ENCODE measurements around the gene NUP62. TPM values are rescaled to one million over a fixed set of nuclear protein-coding genes. Genes with fewer than 3 reads are reported as not detected.

The NUP62 gene
- total and polyA plus RNA-seq, 2 experiments from 2014 or later, result 55.5 to 99.4 TPM

DNA sequence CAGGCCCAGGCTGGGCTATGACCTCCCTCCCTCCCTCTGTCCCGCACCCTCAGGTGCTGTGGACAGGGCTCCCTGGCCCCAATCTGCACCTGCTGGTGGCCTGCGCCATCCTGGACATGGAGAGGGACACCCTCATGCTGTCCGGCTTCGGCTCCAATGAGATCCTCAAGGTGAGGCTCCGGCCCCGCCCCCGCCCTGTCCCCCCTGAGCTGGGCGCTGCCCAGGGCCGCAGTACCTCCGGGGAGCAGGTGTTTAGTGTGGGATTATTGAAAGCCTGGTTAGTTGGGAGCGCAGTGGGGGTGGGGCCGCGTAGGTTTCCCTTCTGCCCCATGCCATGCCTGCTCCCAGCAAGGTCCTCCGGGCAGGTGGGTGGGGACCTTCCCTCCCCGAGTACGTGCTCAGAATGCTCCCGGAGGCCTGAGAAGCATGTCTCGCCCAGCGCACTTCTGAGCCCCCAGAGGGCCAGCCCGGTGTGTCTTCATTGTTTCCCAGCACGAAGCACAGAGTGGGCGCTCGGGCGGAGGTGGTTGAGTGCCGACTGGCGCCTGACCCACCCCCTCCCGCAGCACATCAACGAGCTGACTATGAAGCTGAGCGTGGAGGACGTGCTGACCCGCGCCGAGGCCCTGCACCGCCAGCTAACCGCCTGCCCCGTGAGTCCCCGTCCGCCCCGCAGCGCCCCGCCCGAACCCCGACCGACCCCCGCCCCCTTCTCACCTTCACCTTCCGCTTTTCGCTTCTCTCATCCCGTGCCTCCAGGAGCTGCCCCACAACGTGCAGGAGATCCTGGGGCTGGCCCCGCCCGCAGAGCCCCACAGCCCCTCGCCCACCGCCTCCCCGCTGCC lies 41.4 kb downstream of the NUP62 start:
- Mint-ChIP-seq H3K36me3 (ENCODE audit: low read depth) (peaks cover 45% of the 10 kb centered on the region), H3K4me3 (no peak overlapping the region), H3K4me1 (peaks cover 9% of the 10 kb centered on the region), H3K27ac (no peak overlapping the region), H3K9me3 (peaks cover 8% of the 10 kb centered on the region), H3K27me3 (ENCODE audit: insufficient read depth, low read depth, poor library complexity) (peaks cover 22% of the 10 kb centered on the region)
- ATAC-seq (no peak), DNase-seq (ENCODE audit: low spot score) (no peak)
- Histone ChIP-seq H3K27me3 (ENCODE audit: insufficient read depth) (0 out of 2 replicates have a peak, but pooled peaks cover 3% of the 10 kb centered on the region), H3K36me3 (ENCODE audit: insufficient read depth) (peaks cover 13% of the 10 kb centered on the region), H3K79me2 (replicated peaks; ENCODE audit: insufficient read depth) (no peaks in the 10 kb centered on the region), H3K27ac (ENCODE audit: low read depth) (no peak overlapping the region), H2AFZ (no peak overlapping the region), H3F3A (replicated peaks; ENCODE audit: low read depth) (peaks cover 30% of the 10 kb centered on the region; the same call in 1 of the 2 replicates), H3K9me2 (ENCODE audit: insufficient read depth) (no peaks in the 10 kb centered on the region), H3K4me2 (no peak overlapping the region), H4K20me1 (replicated peaks; ENCODE audit: insufficient read depth) (no peaks in the 10 kb centered on the region; the same call in 1 of the 2 replicates), H3K4me3 (no peak overlapping the region), H3K4me1 (ENCODE audit: insufficient read depth) (peaks cover 9% of the 10 kb centered on the region; the same call in 1 of the 2 replicates)
- TF ChIP-seq JUNB (IDR thresholded peaks at IDR 0.05; ENCODE audit: unreplicated experiment), result no peak
- TF ChIP-seq EZH2 (IDR thresholded peaks at IDR 0.05; ENCODE audit: low read depth, unreplicated experiment), result no peak
- TF ChIP-seq, protein P1, sequence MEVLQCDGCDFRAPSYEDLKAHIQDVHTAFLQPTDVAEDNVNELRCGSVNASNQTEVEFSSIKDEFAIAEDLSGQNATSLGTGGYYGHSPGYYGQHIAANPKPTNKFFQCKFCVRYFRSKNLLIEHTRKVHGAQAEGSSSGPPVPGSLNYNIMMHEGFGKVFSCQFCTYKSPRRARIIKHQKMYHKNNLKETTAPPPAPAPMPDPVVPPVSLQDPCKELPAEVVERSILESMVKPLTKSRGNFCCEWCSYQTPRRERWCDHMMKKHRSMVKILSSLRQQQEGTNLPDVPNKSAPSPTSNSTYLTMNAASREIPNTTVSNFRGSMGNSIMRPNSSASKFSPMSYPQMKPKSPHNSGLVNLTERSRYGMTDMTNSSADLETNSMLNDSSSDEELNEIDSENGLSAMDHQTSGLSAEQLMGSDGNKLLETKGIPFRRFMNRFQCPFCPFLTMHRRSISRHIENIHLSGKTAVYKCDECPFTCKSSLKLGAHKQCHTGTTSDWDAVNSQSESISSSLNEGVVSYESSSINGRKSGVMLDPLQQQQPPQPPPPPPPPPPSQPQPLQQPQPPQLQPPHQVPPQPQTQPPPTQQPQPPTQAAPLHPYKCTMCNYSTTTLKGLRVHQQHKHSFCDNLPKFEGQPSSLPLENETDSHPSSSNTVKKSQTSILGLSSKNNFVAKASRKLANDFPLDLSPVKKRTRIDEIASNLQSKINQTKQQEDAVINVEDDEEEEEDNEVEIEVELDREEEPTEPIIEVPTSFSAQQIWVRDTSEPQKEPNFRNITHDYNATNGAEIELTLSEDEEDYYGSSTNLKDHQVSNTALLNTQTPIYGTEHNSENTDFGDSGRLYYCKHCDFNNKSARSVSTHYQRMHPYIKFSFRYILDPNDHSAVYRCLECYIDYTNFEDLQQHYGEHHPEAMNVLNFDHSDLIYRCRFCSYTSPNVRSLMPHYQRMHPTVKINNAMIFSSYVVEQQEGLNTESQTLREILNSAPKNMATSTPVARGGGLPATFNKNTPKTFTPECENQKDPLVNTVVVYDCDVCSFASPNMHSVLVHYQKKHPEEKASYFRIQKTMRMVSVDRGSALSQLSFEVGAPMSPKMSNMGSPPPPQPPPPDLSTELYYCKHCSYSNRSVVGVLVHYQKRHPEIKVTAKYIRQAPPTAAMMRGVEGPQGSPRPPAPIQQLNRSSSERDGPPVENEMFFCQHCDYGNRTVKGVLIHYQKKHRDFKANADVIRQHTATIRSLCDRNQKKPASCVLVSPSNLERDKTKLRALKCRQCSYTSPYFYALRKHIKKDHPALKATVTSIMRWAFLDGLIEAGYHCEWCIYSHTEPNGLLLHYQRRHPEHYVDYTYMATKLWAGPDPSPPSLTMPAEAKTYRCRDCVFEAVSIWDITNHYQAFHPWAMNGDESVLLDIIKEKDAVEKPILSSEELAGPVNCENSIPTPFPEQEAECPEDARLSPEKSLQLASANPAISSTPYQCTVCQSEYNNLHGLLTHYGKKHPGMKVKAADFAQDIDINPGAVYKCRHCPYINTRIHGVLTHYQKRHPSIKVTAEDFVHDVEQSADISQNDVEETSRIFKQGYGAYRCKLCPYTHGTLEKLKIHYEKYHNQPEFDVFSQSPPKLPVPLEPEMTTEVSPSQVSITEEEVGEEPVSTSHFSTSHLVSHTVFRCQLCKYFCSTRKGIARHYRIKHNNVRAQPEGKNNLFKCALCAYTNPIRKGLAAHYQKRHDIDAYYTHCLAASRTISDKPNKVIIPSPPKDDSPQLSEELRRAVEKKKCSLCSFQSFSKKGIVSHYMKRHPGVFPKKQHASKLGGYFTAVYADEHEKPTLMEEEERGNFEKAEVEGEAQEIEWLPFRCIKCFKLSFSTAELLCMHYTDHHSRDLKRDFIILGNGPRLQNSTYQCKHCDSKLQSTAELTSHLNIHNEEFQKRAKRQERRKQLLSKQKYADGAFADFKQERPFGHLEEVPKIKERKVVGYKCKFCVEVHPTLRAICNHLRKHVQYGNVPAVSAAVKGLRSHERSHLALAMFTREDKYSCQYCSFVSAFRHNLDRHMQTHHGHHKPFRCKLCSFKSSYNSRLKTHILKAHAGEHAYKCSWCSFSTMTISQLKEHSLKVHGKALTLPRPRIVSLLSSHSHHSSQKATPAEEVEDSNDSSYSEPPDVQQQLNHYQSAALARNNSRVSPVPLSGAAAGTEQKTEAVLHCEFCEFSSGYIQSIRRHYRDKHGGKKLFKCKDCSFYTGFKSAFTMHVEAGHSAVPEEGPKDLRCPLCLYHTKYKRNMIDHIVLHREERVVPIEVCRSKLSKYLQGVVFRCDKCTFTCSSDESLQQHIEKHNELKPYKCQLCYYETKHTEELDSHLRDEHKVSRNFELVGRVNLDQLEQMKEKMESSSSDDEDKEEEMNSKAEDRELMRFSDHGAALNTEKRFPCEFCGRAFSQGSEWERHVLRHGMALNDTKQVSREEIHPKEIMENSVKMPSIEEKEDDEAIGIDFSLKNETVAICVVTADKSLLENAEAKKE (CRISPR knock-in tag; IDR thresholded peaks at IDR 0.05), result no peak
- no peak for TF ChIP-seq EZH2phosphoT487 (IDR thresholded peaks at IDR 0.05; ENCODE audit: unreplicated experiment)
- TF ChIP-seq CREB1 (CRISPR knock-in tag; IDR thresholded peaks at IDR 0.05; ENCODE audit: low read depth), result no peak
- TF ChIP-seq, protein P2, sequence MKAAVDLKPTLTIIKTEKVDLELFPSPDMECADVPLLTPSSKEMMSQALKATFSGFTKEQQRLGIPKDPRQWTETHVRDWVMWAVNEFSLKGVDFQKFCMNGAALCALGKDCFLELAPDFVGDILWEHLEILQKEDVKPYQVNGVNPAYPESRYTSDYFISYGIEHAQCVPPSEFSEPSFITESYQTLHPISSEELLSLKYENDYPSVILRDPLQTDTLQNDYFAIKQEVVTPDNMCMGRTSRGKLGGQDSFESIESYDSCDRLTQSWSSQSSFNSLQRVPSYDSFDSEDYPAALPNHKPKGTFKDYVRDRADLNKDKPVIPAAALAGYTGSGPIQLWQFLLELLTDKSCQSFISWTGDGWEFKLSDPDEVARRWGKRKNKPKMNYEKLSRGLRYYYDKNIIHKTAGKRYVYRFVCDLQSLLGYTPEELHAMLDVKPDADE (IDR thresholded peaks at IDR 0.05), result no peak
- TF ChIP-seq, protein P3, sequence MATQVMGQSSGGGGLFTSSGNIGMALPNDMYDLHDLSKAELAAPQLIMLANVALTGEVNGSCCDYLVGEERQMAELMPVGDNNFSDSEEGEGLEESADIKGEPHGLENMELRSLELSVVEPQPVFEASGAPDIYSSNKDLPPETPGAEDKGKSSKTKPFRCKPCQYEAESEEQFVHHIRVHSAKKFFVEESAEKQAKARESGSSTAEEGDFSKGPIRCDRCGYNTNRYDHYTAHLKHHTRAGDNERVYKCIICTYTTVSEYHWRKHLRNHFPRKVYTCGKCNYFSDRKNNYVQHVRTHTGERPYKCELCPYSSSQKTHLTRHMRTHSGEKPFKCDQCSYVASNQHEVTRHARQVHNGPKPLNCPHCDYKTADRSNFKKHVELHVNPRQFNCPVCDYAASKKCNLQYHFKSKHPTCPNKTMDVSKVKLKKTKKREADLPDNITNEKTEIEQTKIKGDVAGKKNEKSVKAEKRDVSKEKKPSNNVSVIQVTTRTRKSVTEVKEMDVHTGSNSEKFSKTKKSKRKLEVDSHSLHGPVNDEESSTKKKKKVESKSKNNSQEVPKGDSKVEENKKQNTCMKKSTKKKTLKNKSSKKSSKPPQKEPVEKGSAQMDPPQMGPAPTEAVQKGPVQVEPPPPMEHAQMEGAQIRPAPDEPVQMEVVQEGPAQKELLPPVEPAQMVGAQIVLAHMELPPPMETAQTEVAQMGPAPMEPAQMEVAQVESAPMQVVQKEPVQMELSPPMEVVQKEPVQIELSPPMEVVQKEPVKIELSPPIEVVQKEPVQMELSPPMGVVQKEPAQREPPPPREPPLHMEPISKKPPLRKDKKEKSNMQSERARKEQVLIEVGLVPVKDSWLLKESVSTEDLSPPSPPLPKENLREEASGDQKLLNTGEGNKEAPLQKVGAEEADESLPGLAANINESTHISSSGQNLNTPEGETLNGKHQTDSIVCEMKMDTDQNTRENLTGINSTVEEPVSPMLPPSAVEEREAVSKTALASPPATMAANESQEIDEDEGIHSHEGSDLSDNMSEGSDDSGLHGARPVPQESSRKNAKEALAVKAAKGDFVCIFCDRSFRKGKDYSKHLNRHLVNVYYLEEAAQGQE (IDR thresholded peaks at IDR 0.05; ENCODE audit: unreplicated experiment), result no peak
- TF ChIP-seq POLR2AphosphoS5 (IDR thresholded peaks at IDR 0.05; ENCODE audit: low read depth), result no peak
- TF ChIP-seq STAT1 (IDR thresholded peaks at IDR 0.05; ENCODE audit: unreplicated experiment), result no peak
- TF ChIP-seq ZNF331 (CRISPR knock-in tag; IDR thresholded peaks at IDR 0.05; ENCODE audit: low read depth), result no peak
- TF ChIP-seq, protein P4, sequence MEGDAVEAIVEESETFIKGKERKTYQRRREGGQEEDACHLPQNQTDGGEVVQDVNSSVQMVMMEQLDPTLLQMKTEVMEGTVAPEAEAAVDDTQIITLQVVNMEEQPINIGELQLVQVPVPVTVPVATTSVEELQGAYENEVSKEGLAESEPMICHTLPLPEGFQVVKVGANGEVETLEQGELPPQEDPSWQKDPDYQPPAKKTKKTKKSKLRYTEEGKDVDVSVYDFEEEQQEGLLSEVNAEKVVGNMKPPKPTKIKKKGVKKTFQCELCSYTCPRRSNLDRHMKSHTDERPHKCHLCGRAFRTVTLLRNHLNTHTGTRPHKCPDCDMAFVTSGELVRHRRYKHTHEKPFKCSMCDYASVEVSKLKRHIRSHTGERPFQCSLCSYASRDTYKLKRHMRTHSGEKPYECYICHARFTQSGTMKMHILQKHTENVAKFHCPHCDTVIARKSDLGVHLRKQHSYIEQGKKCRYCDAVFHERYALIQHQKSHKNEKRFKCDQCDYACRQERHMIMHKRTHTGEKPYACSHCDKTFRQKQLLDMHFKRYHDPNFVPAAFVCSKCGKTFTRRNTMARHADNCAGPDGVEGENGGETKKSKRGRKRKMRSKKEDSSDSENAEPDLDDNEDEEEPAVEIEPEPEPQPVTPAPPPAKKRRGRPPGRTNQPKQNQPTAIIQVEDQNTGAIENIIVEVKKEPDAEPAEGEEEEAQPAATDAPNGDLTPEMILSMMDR (conservative IDR thresholded peaks at IDR 0.05; ENCODE audit: low read depth in 2 of 2), result no peak
- no peak for TF ChIP-seq ZNF114 (CRISPR knock-in tag; IDR thresholded peaks at IDR 0.05)
